Smooth muscle cell (in vitro differentiated cells): ENCODE results near the gene ZDHHC14. TPM values are rescaled to one million over a fixed set of nuclear protein-coding genes. Genes with fewer than 3 reads are reported as not detected.

Source experiments
- DNase-seq: peaks from one replicate; lab custom pipeline; 2025; ENCODE audit not compliant: unreplicated experiment; lab: John Stamatoyannopoulos, UW
- H2AFZ ChIP-seq: fragments of 200-600 bp; sonication (generic); 2 replicates; pipeline ENCODE4 v1.6.0; 2016; ENCODE audit warnings: antibody characterized with exemption, low read depth, mild to moderate bottlenecking
- H3F3A ChIP-seq: fragments of 200-600 bp; sonication (generic); 2 replicates; pipeline ENCODE4 v1.6.0; 2017; ENCODE audit warnings: antibody characterized with exemption, low read depth
- H3K27ac ChIP-seq: fragments of 200-600 bp; sonication (generic); 2 replicates; pipeline ENCODE4 v1.5.1; 2016; ENCODE audit warnings: low read depth, mild to moderate bottlenecking
- H3K27me3 ChIP-seq: fragments of 200-600 bp; sonication (generic); 2 replicates; pipeline ENCODE4 v1.6.1; 2016; ENCODE audit warnings: low read depth, mild to moderate bottlenecking
- H3K36me3 ChIP-seq: fragments of 200-600 bp; sonication (generic); 2 replicates; pipeline ENCODE4 v1.5.1; 2016; ENCODE audit warnings: low read depth
- H3K4me1 ChIP-seq: fragments of 200-600 bp; sonication (generic); 2 replicates; pipeline ENCODE4 v1.5.1; 2016; ENCODE audit warnings: low read depth
- H3K4me2 ChIP-seq: fragments of 200-600 bp; sonication (generic); 2 replicates; pipeline ENCODE4 v1.6.0; 2016; ENCODE audit warnings: mild to moderate bottlenecking
- H3K4me3 ChIP-seq: fragments of 200-600 bp; sonication (generic); 2 replicates; pipeline ENCODE4 v1.5.1; 2016; ENCODE audit warnings: mild to moderate bottlenecking
- H3K79me2 ChIP-seq: fragments of 200-600 bp; sonication (generic); 2 replicates; pipeline ENCODE4 v1.6.0; 2016; ENCODE audit warnings: low read depth, mild to moderate bottlenecking
- H3K9ac ChIP-seq: fragments of 200-600 bp; sonication (generic); 2 replicates; pipeline ENCODE4 v1.6.0; 2016; ENCODE audit warnings: low read depth
- H3K9me3 ChIP-seq: fragments of 200-600 bp; sonication (generic); replicated peaks from 2 replicates; pipeline ENCODE4 v1.5.1; 2016; ENCODE audit warnings: low read depth
- H4K20me1 ChIP-seq: fragments of 200-600 bp; sonication (generic); 2 replicates; pipeline ENCODE4 v1.6.0; 2016; ENCODE audit warnings: low read depth
- CTCF ChIP-seq: fragments of 200-600 bp; sonication (generic); IDR thresholded peaks from 2 replicates; pipeline ENCODE4 v1.5.1; 2017; ENCODE audit warnings: borderline replicate concordance, mild to moderate bottlenecking, antibody characterized with exemption; ENCODE audit not compliant: insufficient read depth, poor library complexity, severe bottlenecking
- WGBS: methylation state at CpG from one replicate; pipeline ENCODE4 v1.1.7; 2016; ENCODE audit warnings: low lambda C conversion rate; 5-methylcytosine and 5-hydroxymethylcytosine counted together
- polyA plus RNA-seq: library from polyadenylated mRNA; unstranded; fragments of >200 nt; fragmentation: Nextera tagmentation; extraction: Ambion mirVana; gene quantifications from 2 replicates; pipeline ENCODE4 v1.2.1, GENCODE V29; 2016
- total RNA-seq: library from RNA; depleted of rRNA; stranded (reverse); fragments of >200 nt; gene quantifications from 2 replicates; pipeline ENCODE4 v1.2.3, GENCODE V29; 2014

The ZDHHC14 gene
- total and polyA plus RNA-seq, 2 experiments from 2014 or later, result 1.3 to 1.6 TPM

GRCh38 chr6:157552820-157553485, 172.0 kb downstream of the ZDHHC14 start:
- H3K4me3 ChIP-seq, result no peak overlapping the region
- H3K79me2 ChIP-seq, result no peaks in the 10 kb centered on the region
- peaks cover 42% of the 10 kb centered on the region for H3K4me1 ChIP-seq
- no peaks in the 10 kb centered on the region for H4K20me1 ChIP-seq
- H3K27me3 ChIP-seq, result no peaks in the 10 kb centered on the region
- no peak overlapping the region for H2AFZ ChIP-seq
- no peak overlapping the region for H3K9ac ChIP-seq
- H3F3A ChIP-seq, result no peaks in the 10 kb centered on the region
- WGBS, result 83% methylated on average over 5 of the region's 5 CpGs
- no peak for DNase-seq
- H3K36me3 ChIP-seq, result no peaks in the 10 kb centered on the region
- no peak overlapping the region for H3K4me2 ChIP-seq
- TF ChIP-seq CTCF, result no peak
- no peak overlapping the region for H3K27ac ChIP-seq
- H3K9me3 ChIP-seq, result no peaks in the 10 kb centered on the region

- H3K27me3 ChIP-seq, result no peaks in the 10 kb centered on the region
- H3K27ac ChIP-seq, result no peak overlapping the region
- H2AFZ ChIP-seq, result no peak overlapping the region
- H3K9ac ChIP-seq, result no peak overlapping the region
- H3K9me3 ChIP-seq, result no peaks in the 10 kb centered on the region
- peaks cover 42% of the 10 kb centered on the region for H3K4me1 ChIP-seq
- H3K79me2 ChIP-seq, result no peaks in the 10 kb centered on the region
- DNase-seq, result no peak
- no peaks in the 10 kb centered on the region for H3K36me3 ChIP-seq
- 81% methylated on average over 2 of the region's 2 CpGs for WGBS
- no peaks in the 10 kb centered on the region for H4K20me1 ChIP-seq
- no peak overlapping the region for H3K4me2 ChIP-seq
- no peak for TF ChIP-seq CTCF
- no peak overlapping the region for H3K4me3 ChIP-seq
- no peaks in the 10 kb centered on the region for H3F3A ChIP-seq
These were observed 173.8 kb downstream of the ZDHHC14 start for GRCh38 chr6:157554747-157555146.

GRCh38 chr6:157555455-157556143, 174.6 kb downstream of the ZDHHC14 start:
- Histone ChIP-seq H3K4me2 (no peak overlapping the region), H2AFZ (no peak overlapping the region), H3K79me2 (no peaks in the 10 kb centered on the region), H3K4me3 (no peak overlapping the region), H3K4me1 (peaks cover 42% of the 10 kb centered on the region), H3K9me3 (no peaks in the 10 kb centered on the region), H3K27ac (no peak overlapping the region), H3F3A (no peaks in the 10 kb centered on the region), H3K36me3 (no peaks in the 10 kb centered on the region), H4K20me1 (no peaks in the 10 kb centered on the region), H3K27me3 (no peaks in the 10 kb centered on the region), H3K9ac (no peak overlapping the region)
- WGBS, result 68% methylated on average over 16 of the region's 16 CpGs
- DNase-seq, result no peak
- TF ChIP-seq CTCF, result no peak
